Keratinocyte (primary cell): Measurements from ENCODE around the gene ARMC2. TPM values are rescaled to one million over a fixed set of nuclear protein-coding genes. Genes with fewer than 3 reads are reported as not detected.
A peak's percentile ranks its signal among the peaks of the same experiment; 100 is the strongest.

Experiments used
- DNase-seq: peaks from one replicate; pipeline ENCODE4 v3.0.0-alpha.2; 2011; ENCODE audit warnings: low read depth, missing footprints, low spot score
- FAIRE-seq: peaks from 2 replicates; lab custom pipeline; 2011; peaks lifted over from hg19 to GRCh38; lab: Jason Lieb, UNC
- H2AFZ ChIP-seq: 2 replicates; pipeline ENCODE4 v1.6.0; 2012; ENCODE audit warnings: low read length, control low read depth, inconsistent platforms; ENCODE audit not compliant: control insufficient read depth
- H3K27ac ChIP-seq: 2 replicates; pipeline ENCODE4 v1.5.1; 2011; ENCODE audit warnings: low read length; ENCODE audit not compliant: control insufficient read depth, insufficient read depth
- H3K27me3 ChIP-seq: 3 replicates; pipeline ENCODE4 v1.6.0; 2011; ENCODE audit warnings: low read length; ENCODE audit not compliant: control insufficient read depth, insufficient read depth; ENCODE audit errors: extremely low read depth
- H3K36me3 ChIP-seq, 2 experiments: 2 replicates in 1 of 2; 3 replicates in 1 of 2; pipeline ENCODE4 v1.5.1; 2011; ENCODE audit warnings: low read length in 2 of 2, mild to moderate bottlenecking in 1 of 2; ENCODE audit not compliant: control insufficient read depth in 2 of 2, insufficient read depth in 2 of 2; ENCODE audit errors: extremely low read depth in 1 of 2
- H3K4me1 ChIP-seq: 3 replicates; pipeline ENCODE4 v1.5.1; 2011; ENCODE audit warnings: low read length; ENCODE audit not compliant: control insufficient read depth, insufficient read depth; ENCODE audit errors: extremely low read depth
- H3K4me2 ChIP-seq: 3 replicates; pipeline ENCODE4 v1.6.0; 2011; ENCODE audit warnings: low read depth, low read length; ENCODE audit not compliant: control insufficient read depth, insufficient read depth; ENCODE audit errors: extremely low read depth
- H3K4me3 ChIP-seq, 3 experiments: fragments of 200-600 bp in 1 of 3; sonication (generic) in 1 of 3; 2 replicates in 2 of 3; 3 replicates in 1 of 3; pipeline ENCODE4 v1.5.1; 2011 to 2016; ENCODE audit warnings: low read length in 3 of 3, mild to moderate bottlenecking in 3 of 3, control low read depth in 2 of 3, inconsistent platforms in 1 of 3, low read depth in 1 of 3, mixed read lengths in 1 of 3, mixed run types in 1 of 3, moderate library complexity in 1 of 3; ENCODE audit not compliant: control insufficient read depth in 2 of 3, insufficient read depth in 2 of 3; ENCODE audit errors: extremely low read depth in 1 of 3
- H3K79me2 ChIP-seq: 2 replicates; pipeline ENCODE4 v1.6.0; 2012; ENCODE audit warnings: low read length; ENCODE audit not compliant: control insufficient read depth, insufficient read depth
- H3K9ac ChIP-seq: 3 replicates; pipeline ENCODE4 v1.6.0; 2011; ENCODE audit warnings: low read length; ENCODE audit not compliant: control insufficient read depth, insufficient read depth; ENCODE audit errors: extremely low read depth
- H3K9me1 ChIP-seq: 3 replicates; pipeline ENCODE4 v1.6.0; 2011; ENCODE audit warnings: low read length; ENCODE audit not compliant: control insufficient read depth, insufficient read depth; ENCODE audit errors: extremely low read depth
- H3K9me3 ChIP-seq: 2 replicates; pipeline ENCODE4 v1.5.1; 2012; ENCODE audit warnings: low read depth, low read length; ENCODE audit not compliant: control insufficient read depth
- H4K20me1 ChIP-seq: 3 replicates; pipeline ENCODE4 v1.6.0; 2011; ENCODE audit warnings: low read length; ENCODE audit not compliant: control insufficient read depth, insufficient read depth; ENCODE audit errors: extremely low read depth
- CTCF ChIP-seq, 3 experiments: IDR thresholded peaks in 1 of 3; conservative IDR thresholded peaks in 1 of 3; optimal IDR thresholded peaks in 1 of 3; 2 replicates in 2 of 3; 3 replicates in 1 of 3; pipeline versions ENCODE3 to v1.5.1; 2011; ENCODE audit warnings: low read length in 3 of 3, mild to moderate bottlenecking in 3 of 3, moderate library complexity in 2 of 3, control low read depth in 1 of 3, inconsistent platforms in 1 of 3; ENCODE audit not compliant: insufficient read depth in 2 of 3; ENCODE audit errors: extremely low read depth in 1 of 3
- EZH2 ChIP-seq: IDR thresholded peaks from one replicate; pipeline ENCODE4 v1.6.1; 2012; ENCODE audit warnings: inconsistent platforms, mild to moderate bottlenecking, low read length, moderate library complexity
- dilution Hi-C: fragments of 300-500 bp; cut with MboI; formaldehyde crosslinking; loops from one replicate; pipeline ENCODE4 v1.7.0; 2020; ENCODE audit warnings: low sequenced_read_pairs; ENCODE audit not compliant: extremely low pct_ligation_motif_present
- polyA plus RNA-seq, 5 experiments: library from polyadenylated mRNA; depleted of rRNA in 3 of 5; stranded (reverse) in 3 of 5; stranded (forward) in 1 of 5; unstranded in 1 of 5; fragments of >200 nt; gene quantifications; 1 replicate in 1 of 5; 2 replicates in 3 of 5; 3 replicates in 1 of 5; pipeline versions ENCODE4 v1.2.1 to v1.2.3, GENCODE V29; 2011 to 2012; ENCODE audit warnings: missing spikeins in 2 of 5, low read depth in 1 of 5, low replicate concordance in 1 of 5

Gene ARMC2
- polyA plus RNA-seq, 1 donor (not counting 4 experiments of a cell fraction or from before 2014, with no cell fraction given): 3.8 TPM

DNA sequence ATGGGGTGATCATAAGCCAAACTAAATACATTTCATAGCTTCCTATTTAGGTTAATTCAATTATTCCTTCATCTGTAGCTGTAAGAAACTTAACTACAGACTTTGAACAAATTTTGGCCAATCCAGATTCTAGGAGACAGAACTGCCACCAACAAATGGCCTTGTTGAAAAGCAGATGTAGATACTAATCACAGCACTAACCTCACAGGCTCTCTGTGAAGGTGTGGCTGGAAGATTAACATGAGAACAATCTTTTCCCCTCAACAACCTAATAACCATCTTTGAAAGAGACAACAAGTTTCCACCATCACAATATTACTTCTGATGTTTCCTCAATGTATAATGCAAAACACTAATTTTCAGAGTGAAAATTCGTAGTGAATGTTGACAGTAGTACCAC is 158.6 kb downstream of the ARMC2 start:
- Histone ChIP-seq H3K9ac (no peak overlapping the region), H3K79me2 (peaks cover 32% of the 10 kb centered on the region), H3K27me3 (no peaks in the 10 kb centered on the region), H3K9me3 (no peaks in the 10 kb centered on the region), H3K36me3 (no peaks in the 10 kb centered on the region), H4K20me1 (no peaks in the 10 kb centered on the region), H3K4me2 (peak overlapping the region; percentile 98), H3K9me1 (no peaks in the 10 kb centered on the region), H3K27ac (no peak overlapping the region), H3K4me1 (peaks cover 14% of the 10 kb centered on the region), H3K4me3 (no peak overlapping the region), H2AFZ (no peak overlapping the region)
- no peak for DNase-seq
- peak; percentile 51 for FAIRE-seq
- dilution Hi-C loops: no loop called here
- TF ChIP-seq EZH2 (no peak), CTCF (optimal IDR thresholded peaks at IDR 0.05 in 1 of 3, IDR thresholded peaks at IDR 0.05 in 1 of 3, conservative IDR thresholded peaks at IDR 0.05 in 1 of 3; ENCODE audit: extremely low read depth in 1 of 3, insufficient read depth in 2 of 3, low read length in 3 of 3) (no peak)

GRCh38 chr6:109007521-109007920 is 159.3 kb downstream of the ARMC2 start:
- peaks cover 32% of the 10 kb centered on the region for H3K79me2 ChIP-seq
- dilution Hi-C loops: no loop called here
- no peak for FAIRE-seq

More at GRCh38 chr6:109007521-109007920, 159.3 kb downstream of the ARMC2 start:
- peak overlapping the region; percentile 88 to 99 (median 89) for H3K4me3 ChIP-seq
- peak overlapping the region; percentile 98 for H3K4me2 ChIP-seq
- no peak for TF ChIP-seq EZH2
- TF ChIP-seq CTCF (optimal IDR thresholded peaks at IDR 0.05 in 1 of 3, IDR thresholded peaks at IDR 0.05 in 1 of 3, conservative IDR thresholded peaks at IDR 0.05 in 1 of 3; ENCODE audit: extremely low read depth in 1 of 3, insufficient read depth in 2 of 3, low read length in 3 of 3): no peak
- peak overlapping the region; percentile 96 for H3K27ac ChIP-seq
- no peaks in the 10 kb centered on the region for H3K36me3 ChIP-seq
- H2AFZ ChIP-seq: no peak overlapping the region
- H3K4me1 ChIP-seq: peaks cover 14% of the 10 kb centered on the region
- H3K9ac ChIP-seq: peak overlapping the region; percentile 94
- H3K9me3 ChIP-seq: no peaks in the 10 kb centered on the region
- no peaks in the 10 kb centered on the region for H3K9me1 ChIP-seq
- DNase-seq: no peak
- H4K20me1 ChIP-seq: no peaks in the 10 kb centered on the region
- H3K27me3 ChIP-seq: no peaks in the 10 kb centered on the region
